ENCODE data around the gene FBXW7. TPM values are rescaled to one million over a fixed set of nuclear protein-coding genes. Genes with fewer than 3 reads are reported as not detected.

Gene FBXW7
- total RNA-seq, 1 donor from 2014 or later = 128 TPM

DNA sequence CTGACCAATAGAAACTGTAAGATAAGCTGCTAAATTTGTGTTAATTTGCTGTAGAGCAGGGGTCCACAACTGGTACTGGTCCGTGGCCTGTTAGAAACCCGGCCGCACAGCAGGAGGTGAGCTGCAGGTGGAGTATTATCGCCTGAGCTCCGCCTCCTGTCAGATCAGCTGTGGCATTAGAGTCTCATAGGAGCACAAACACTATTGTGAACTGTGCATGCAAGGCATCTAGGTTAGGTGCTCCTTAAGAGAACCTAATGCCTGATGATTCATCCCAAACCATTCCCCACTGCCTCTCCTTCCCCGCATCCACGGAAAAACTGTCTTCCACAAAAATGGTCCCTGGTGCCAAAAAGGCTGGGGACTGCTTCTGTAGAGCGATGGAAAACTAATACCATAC lies 19.7 kb downstream of the FBXW7 start:
- intact Hi-C loops (cut with DNase I) = no loop called here
- Histone ChIP-seq H3K4me3 (no peak overlapping the region), H3K4me1 (no peaks in the 10 kb centered on the region), H3K27ac (no peak overlapping the region), H3K27me3 (no peaks in the 10 kb centered on the region), H3K9me3 (no peaks in the 10 kb centered on the region), H3K36me3 (no peaks in the 10 kb centered on the region)
- TF ChIP-seq, protein P1, sequence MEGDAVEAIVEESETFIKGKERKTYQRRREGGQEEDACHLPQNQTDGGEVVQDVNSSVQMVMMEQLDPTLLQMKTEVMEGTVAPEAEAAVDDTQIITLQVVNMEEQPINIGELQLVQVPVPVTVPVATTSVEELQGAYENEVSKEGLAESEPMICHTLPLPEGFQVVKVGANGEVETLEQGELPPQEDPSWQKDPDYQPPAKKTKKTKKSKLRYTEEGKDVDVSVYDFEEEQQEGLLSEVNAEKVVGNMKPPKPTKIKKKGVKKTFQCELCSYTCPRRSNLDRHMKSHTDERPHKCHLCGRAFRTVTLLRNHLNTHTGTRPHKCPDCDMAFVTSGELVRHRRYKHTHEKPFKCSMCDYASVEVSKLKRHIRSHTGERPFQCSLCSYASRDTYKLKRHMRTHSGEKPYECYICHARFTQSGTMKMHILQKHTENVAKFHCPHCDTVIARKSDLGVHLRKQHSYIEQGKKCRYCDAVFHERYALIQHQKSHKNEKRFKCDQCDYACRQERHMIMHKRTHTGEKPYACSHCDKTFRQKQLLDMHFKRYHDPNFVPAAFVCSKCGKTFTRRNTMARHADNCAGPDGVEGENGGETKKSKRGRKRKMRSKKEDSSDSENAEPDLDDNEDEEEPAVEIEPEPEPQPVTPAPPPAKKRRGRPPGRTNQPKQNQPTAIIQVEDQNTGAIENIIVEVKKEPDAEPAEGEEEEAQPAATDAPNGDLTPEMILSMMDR (IDR thresholded peaks at IDR 0.05) = no peak
- no peak for DNase-seq (ENCODE audit: low spot score in 2 of 2)

DNA sequence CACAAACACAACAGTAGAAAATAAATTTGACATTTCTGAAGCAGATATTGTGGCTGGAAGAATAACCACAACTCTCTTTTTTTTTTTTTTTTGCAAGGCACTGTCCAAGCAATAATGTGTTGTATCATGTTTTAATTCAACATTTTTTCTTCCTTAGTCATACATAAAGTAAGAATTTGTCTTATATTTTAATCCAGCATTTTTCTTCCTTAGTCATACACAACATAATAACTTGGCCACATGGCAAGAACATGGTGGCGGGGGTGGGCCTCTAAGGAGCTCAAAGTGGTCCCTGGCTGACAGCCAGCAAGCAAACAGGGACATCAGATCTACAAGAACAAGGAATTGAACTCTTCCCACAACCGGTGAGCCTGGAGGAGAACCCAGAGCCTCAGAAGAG lies 20.2 kb downstream of the FBXW7 start:
- no peak for DNase-seq (ENCODE audit: low spot score in 2 of 2)
- no peaks in the 10 kb centered on the region for H3K36me3 ChIP-seq
- TF ChIP-seq, protein P1 (IDR thresholded peaks at IDR 0.05) = no peak
- H3K9me3 ChIP-seq = no peaks in the 10 kb centered on the region
- H3K4me3 ChIP-seq = no peak overlapping the region
- intact Hi-C loops (cut with DNase I) = no loop called here
- no peaks in the 10 kb centered on the region for H3K4me1 ChIP-seq
- H3K27me3 ChIP-seq = no peaks in the 10 kb centered on the region
- H3K27ac ChIP-seq = no peak overlapping the region

DNA sequence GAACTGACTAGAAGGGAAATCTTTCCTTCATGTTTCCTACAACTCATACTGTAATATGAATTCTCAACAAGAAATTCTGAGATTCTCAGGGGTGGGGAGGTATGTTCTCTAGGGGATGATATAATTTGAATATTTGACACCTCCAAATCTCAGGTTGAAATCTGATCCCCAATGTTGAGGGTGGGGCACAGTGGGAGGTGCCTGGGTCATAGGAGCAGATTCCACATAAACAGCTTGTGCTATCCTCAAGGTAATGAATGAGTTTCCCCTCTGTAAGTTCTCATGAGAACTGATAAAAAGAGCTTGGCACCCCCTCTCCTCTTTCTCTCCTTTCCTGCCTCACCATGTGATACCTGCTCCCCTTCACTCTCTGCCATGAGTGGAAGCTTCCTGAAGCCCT lies 21.5 kb downstream of the FBXW7 start:
- no peak overlapping the region for H3K27ac ChIP-seq
- H3K36me3 ChIP-seq = no peaks in the 10 kb centered on the region
- no peaks in the 10 kb centered on the region for H3K9me3 ChIP-seq
- H3K4me3 ChIP-seq = no peak overlapping the region
- TF ChIP-seq, protein P1 (IDR thresholded peaks at IDR 0.05) = no peak
- DNase-seq (ENCODE audit: low spot score in 2 of 2) = no peak
- intact Hi-C loops (cut with DNase I) = no loop called here
- H3K4me1 ChIP-seq = no peaks in the 10 kb centered on the region
- no peaks in the 10 kb centered on the region for H3K27me3 ChIP-seq

DNA sequence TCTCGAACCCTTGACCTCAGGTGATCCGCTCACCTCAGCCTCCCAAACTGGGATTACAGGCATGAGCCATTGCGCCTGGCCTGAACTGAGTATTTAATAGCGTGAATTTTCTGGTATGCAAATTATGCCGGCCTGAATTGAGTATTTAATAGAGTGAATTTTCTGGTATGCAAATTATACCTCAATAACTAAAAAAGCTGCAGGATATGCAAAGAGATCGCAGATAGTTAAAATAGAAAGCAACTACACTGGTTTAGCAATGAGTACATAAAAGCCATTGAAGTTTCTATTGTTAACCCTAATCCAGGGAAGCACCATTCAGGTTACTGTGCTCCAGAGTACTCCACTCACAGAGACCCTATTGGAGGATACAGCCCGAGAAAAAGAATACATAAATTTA lies 22.8 kb downstream of the FBXW7 start:
- TF ChIP-seq, protein P1 (IDR thresholded peaks at IDR 0.05) = no peak
- Histone ChIP-seq H3K9me3 (no peaks in the 10 kb centered on the region), H3K4me1 (no peaks in the 10 kb centered on the region), H3K27me3 (no peaks in the 10 kb centered on the region), H3K4me3 (no peak overlapping the region), H3K36me3 (no peaks in the 10 kb centered on the region), H3K27ac (no peak overlapping the region)
- intact Hi-C loops (cut with DNase I) = no loop called here
- DNase-seq (ENCODE audit: low spot score in 2 of 2) = no peak

DNA sequence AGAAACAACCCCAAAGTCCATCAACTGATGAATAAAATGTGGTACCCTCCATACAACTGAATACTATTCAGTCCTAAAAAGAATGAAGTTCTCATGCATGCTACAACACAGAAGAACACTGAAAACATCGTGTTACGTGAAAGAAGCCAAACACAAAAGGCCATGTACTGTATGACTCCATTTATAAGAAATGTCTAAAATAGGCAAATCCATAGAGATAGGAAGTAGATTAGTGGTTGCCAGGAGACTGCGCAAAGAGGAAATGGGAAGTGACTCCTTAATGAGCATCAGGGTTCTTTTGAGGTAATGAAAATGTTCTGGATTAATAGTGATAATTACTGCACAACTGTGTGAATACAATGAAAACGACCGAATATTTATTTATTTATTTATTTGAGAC lies 23.4 kb downstream of the FBXW7 start:
- Histone ChIP-seq H3K27ac (no peak overlapping the region), H3K4me1 (no peaks in the 10 kb centered on the region), H3K36me3 (no peaks in the 10 kb centered on the region), H3K27me3 (no peaks in the 10 kb centered on the region), H3K4me3 (no peak overlapping the region), H3K9me3 (no peaks in the 10 kb centered on the region)
- no peak for DNase-seq (ENCODE audit: low spot score in 2 of 2)
- intact Hi-C loops (cut with DNase I) = no loop called here
- TF ChIP-seq, protein P1 (IDR thresholded peaks at IDR 0.05) = no peak

Data from ascending aorta (tissue), 2 donors.